Activated effector memory CD4-positive, alpha-beta T cell treated with Interleukin-2 at 50 U/mL for 16 hours (primary cell): Measurements from ENCODE around the gene SLC9C1.
A peak's percentile ranks its signal among the peaks of the same experiment; 100 is the strongest.

Source experiments
- DNase-seq: peaks from one replicate; pipeline ENCODE4 v3.0.0-alpha.2; 2020

SLC9C1 gene

GRCh38 chr3:112129925-112130637, 163.9 kb downstream of the SLC9C1 start:
- no peak for DNase-seq

GRCh38 chr3:112128843-112129727, 164.9 kb downstream of the SLC9C1 start:
- peak; percentile 34 for DNase-seq

DNA sequence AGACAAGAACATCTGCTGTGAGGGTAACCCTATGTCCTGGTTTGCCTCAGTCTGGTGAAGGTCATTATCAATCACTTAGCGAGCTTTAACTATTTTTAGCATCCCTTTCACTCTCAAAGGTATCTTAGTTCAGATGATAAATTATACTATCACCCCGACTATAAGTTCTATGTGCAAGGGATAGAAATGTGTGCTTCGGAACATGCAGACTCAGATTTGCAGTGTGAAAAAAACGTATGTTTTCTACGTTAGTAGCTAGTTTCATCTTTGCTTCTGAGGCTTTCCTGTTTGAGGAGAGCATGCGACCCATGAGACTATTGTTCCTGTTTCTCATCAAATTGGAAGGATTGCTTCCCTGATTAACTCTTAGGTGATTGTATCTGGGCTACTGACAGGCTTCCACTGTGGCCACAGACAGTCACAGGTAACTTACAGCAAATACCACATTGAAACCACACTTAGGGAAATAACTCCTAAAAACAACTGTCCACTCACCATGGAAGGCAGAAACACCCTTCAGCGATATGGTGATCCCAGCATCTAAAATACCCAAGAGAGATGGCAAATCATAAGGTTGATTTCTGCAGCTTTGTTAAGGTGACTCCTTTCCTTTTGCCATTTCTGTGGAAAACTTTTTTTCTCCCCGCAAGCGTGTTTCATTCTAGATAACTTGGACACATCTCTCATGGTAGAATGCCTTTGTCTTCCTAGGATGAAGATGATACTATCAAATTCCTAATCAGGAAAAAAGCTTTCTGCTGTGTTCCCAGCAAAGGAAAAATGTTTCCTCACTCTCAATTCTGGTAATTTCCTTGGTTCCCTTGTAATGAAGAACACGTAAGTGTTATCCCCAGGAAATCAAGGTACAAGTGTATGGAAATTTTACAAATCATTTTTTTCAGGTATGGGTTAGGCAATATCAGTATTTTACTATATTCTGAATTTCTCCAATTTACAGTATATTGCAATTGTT, 166.2 kb downstream of the SLC9C1 start:
- DNase-seq, result no peak

GRCh38 chr3:112126511-112126911, 167.5 kb downstream of the SLC9C1 start:
- DNase-seq, result no peak

DNA sequence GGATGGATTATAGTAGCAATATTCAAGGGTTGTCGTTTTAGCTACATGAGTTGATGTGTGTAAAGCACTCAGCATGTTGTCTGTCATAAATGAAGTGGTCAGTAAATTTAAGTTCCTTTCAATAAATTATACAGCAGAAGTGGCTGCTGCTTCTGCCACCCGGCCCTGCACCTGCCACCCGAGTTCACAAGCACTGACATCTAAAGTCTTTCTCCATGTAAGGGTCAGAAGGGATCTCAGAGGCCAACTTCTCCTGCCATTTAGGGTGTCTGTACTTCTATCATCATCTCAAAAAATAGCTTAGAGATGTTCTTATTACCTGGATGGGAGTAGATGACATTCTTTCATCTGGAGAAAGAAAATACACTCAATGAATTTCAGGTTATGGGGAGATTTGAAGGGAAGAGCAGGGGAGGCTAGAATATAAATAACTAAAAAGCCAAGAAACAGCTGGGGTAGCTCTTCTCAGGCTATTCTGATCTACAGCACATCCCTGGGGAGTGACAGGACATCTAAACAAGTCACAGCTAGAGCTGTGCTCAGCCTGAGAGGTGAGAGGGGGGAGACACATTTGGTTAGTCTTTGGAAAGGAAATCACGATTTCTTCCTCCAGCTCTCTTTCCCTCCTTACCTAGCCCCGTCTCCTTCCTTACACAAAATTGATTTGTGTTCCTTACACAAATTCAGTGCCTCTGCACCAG, 169.0 kb downstream of the SLC9C1 start:
- DNase-seq, result no peak

DNA sequence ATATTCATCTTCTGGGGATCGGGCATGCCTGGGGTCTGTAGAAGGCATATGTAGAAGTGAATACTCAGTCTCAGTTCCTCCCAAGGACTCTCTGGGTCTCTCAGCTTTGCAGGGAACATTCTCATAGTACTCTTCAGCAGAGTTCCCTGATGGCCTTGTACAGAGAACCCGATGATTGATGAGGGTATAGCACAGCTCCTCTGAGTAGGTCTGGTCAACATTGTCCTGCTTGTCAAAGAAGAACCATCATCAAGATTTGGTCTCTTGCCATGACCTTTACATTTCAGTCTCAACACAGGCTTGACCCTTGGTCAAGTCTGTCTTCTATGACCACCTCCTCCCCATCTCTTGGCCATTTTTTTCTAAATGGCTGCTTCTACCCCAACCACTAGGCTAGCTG, 170.5 kb downstream of the SLC9C1 start:
- DNase-seq, result no peak

DNA sequence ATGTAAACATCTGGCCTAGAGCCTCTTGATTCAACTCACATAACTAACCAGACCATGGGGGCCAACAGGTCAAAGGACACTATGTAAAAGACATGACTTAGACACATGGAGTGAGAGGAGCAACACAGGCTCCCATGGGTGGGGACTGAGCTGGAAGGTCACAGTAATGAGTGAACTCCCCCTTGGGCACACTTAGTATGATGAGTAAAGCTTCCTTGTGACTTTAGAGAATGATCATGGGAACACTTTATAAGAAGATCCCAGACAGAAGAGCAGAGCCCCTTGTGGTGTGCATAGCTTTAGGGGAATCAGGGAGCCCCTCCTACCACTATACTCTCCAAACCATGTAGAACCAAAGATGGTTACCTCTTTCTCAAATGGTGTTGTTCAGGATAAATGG, 171.1 kb downstream of the SLC9C1 start:
- DNase-seq, result no peak

DNA sequence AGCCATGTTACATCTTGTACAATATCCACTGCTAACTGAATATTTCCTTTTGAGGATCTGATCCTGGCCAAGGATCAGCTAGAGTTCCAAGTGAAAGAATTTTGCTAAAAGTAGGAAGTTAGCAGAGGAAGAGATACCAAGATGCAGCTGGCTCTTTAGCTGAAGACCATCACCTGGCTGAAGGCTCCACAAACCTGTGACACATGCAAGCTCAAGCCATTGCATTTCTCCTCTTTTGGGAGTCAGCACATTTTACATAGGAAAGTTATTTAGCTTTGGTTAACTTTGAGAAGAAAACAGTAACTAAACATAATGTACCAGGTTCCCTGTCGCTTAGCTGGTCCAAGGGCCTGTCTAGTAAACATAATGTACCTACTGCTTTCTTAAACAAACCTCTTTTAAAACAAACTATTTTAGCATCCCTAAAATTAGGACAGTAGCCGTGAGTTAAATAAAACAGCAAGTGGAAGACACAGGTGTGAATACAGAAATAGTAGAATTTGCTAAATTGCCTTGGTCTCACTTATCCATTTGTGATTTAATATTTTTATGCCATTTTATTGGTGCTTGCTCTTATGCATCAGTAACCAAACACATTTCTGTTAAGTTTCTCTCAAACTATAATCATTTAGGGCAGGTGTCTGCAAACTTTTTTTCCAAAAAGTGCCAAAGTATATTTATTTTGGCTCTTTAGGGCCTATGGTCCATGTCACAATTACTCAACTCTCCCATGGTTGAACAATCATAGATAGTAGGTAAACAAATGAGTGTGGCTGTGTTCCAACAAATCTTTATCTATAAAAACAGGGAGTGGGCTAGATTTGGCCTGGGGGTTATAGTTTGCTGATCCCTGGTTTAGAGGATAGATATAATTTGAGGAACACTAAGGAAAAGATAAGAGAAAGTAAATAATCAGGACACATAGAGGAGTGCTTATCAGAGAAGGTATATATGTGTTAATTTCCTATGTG, 172.2 kb downstream of the SLC9C1 start:
- DNase-seq, result no peak

GRCh38 chr3:112119962-112120836, 173.8 kb downstream of the SLC9C1 start:
- no peak for DNase-seq

DNA sequence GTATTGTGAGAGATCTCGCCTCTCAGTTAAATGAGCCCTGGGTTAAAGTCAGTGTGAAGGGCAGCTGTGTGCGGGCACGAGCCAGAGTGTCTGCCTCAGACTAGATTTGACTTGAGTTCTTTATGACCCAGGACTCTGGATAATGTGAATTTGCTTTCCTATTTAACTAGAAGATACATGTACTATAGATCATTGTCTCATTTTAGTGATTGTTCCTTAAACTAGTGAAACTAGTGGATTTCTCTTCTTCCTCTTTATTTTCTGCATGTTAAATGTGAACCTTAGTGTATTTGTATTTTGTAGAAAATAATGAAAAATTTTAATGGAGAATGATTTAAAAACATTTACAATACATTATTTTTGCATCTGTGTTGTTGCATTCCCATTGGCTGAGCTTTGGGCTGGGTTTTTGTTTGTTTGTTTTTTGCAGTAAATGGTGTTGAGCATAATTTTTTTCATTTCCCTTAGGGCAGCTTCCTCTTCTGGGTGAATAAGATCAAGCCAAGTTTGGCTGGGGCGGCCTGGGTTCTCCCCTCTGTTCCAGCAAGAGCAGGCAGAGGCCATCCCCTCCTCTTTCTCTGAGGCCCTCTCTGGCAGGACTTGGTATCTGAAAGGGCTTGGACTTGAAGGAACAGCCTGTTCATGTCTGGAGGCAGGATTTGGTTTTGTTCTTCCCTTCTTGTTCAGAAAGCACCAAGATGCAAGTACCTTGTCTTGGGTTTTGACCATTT, 176.0 kb downstream of the SLC9C1 start:
- no peak for DNase-seq

DNA sequence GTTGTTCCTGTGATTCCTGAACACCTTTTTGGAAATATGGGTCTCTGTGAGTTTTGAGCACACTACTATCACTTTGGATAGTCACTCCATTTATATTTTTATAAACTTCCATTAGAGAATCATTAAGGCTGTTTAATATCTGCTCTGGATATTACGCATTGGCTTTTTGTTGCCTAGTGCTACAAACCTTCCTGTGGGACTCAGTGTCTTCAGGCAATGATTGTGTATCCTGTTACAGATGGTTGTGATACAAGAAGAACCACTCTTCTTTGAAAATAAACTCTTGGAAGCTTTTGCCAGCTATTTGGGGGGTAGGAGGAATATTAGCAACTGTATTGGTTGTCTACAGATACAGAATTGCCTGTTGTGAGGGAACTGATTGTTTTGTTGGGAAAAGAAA, 176.6 kb downstream of the SLC9C1 start:
- no peak for DNase-seq

GRCh38 chr3:112116748-112117186, 177.2 kb downstream of the SLC9C1 start:
- no peak for DNase-seq

DNA sequence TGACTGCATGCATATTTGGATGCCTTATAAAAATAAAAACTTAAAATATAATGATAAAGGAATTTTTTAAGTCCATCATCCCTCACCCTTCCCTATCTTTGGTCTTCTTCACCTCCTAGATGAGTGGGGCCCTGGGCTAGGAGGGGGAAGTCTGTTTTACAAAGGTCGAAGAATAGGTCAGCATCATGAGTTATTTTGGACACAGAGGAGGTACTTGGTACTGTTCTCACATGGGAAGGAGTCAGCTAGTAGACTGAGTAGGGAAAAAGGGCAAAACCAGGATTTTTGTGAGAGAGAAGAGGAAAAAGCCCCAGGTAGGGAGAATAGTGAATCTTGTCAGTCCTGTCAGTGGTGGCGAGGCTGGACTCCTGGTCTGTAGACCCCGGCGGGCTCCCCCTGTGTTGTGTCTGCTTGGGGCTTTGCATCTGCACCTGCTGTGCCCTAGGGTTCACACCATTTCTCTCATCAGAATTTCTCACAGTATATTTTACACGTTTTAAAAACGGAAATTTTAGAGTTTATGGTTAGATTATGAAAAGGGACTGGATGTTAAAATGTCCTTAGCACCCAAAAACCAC, 178.1 kb downstream of the SLC9C1 start:
- no peak for DNase-seq

- DNase-seq, result no peak
These were observed 178.8 kb downstream of the SLC9C1 start for GRCh38 chr3:112115161-112115739.

DNA sequence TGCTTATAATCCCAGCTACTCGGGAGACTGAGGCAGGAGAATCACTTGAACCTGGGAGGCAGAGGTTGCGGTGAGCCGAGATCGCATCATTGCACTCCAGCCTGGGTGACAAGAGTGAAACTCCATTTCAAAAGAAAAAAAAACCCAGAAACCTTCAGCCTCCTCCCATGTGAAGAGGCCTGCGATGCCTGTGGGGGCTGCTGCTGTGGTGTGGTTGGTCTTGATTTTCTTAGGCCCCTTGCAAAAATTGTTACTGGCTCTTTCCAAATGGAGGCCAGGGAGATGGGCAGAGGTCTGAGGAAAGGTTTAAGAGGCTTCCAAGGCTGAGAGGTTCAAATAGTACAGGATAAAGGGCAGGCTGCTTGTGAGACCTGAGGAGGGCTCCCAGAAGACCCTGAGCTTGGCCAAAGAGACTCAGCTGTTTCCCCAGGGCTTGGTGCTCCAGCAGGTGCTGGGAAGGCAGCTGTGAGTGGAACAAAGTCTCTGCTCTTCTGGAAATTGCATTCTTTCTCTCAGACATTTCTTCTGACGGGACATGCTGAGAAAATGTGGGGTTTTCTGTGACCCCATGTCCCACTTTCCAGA, 179.3 kb downstream of the SLC9C1 start:
- DNase-seq, result no peak

GRCh38 chr3:112111785-112112402, 182.1 kb downstream of the SLC9C1 start:
- peak; percentile 43 for DNase-seq

DNA sequence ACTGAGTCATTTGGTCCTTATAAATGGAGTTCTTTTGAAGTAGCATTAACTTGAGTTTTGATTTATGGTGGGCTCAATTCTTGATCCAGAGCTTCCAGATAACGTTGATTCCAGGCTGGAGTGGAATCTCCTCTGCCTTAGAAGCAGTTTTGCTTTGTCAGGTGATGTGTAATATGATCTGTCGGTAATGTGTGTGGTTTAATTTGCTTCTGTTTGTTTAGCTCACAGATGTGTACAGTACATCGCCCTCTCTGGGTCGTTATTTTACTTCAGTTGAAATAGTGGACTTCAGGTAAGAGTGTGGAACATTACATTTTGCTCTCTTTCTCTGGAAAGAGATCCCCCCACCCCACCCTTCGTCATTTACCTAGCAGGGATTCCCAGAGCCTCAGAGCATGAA, 184.7 kb downstream of the SLC9C1 start:
- no peak for DNase-seq

DNA sequence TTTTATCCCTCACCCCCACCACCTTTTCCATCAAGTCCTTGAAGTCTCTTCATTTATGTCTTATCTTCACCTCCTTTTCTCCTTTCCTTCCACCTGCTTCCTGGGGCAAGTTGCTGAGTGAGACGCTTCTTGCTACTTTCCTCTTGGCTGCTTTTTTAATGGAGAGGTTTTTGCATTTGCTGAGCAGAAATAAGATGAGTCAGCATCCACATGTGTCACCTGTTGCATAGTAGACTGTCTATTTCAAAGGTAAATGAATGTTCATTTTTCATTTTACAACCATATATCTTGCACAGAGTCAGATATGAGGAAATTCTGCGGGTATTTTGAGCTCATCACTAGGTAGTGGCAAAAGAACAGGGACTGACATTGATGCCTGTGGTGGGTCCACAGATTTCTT, 189.2 kb downstream of the SLC9C1 start:
- DNase-seq, result no peak
